ENCODE results near the gene MYH14. TPM values are rescaled to one million over a fixed set of nuclear protein-coding genes. Genes with fewer than 3 reads are reported as not detected.

Gene MYH14
- total and polyA plus RNA-seq, 10 of the 15 experiments (the other 5 are each of a cell fraction or from before 2014, with no cell fraction given): 0.06 to 0.69 (median 0.15) TPM; not detected in 4

DNA sequence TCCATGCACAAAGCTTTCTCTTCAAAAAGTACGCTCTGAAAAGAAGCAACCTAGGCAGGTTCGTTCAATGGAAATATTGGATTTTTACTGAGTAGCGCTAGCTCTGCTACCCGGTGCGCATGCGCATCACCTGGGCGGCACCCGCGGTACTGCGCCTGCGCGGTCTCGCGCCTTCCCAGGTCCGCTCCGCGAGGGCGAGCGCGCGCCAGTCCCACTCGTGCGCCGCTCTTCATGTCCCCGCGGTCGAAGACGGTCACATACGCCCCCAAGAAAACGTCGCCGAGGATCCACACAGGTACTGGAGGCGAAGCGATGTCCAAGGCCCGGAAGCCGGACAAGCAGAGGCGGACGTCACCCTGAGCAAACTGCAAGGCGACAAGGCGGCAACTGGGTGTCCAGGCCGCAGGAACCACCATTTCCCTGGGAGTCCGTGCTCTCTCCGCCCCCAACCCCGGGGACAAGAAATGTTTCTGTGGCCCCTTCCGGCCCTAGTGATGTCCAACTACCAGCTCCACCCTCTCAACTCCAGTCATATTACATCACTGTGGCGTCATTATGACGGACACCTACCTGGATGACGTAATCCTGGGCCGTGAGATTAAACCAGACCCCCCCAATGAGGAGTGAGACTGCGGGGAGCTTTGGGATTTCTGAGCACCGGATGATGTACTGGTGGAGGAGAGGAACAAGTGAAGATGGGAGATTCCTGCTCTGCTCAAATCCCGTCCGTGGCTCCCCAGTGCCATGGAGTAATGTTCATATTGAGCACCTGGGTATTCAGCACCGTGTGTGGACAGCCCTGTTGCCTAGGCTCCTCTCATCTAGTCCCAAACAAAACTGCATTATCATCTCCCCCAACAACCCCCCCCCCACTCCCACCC, 130.6 kb downstream of the MYH14 start (continued):
- TF ChIP-seq, protein P1, sequence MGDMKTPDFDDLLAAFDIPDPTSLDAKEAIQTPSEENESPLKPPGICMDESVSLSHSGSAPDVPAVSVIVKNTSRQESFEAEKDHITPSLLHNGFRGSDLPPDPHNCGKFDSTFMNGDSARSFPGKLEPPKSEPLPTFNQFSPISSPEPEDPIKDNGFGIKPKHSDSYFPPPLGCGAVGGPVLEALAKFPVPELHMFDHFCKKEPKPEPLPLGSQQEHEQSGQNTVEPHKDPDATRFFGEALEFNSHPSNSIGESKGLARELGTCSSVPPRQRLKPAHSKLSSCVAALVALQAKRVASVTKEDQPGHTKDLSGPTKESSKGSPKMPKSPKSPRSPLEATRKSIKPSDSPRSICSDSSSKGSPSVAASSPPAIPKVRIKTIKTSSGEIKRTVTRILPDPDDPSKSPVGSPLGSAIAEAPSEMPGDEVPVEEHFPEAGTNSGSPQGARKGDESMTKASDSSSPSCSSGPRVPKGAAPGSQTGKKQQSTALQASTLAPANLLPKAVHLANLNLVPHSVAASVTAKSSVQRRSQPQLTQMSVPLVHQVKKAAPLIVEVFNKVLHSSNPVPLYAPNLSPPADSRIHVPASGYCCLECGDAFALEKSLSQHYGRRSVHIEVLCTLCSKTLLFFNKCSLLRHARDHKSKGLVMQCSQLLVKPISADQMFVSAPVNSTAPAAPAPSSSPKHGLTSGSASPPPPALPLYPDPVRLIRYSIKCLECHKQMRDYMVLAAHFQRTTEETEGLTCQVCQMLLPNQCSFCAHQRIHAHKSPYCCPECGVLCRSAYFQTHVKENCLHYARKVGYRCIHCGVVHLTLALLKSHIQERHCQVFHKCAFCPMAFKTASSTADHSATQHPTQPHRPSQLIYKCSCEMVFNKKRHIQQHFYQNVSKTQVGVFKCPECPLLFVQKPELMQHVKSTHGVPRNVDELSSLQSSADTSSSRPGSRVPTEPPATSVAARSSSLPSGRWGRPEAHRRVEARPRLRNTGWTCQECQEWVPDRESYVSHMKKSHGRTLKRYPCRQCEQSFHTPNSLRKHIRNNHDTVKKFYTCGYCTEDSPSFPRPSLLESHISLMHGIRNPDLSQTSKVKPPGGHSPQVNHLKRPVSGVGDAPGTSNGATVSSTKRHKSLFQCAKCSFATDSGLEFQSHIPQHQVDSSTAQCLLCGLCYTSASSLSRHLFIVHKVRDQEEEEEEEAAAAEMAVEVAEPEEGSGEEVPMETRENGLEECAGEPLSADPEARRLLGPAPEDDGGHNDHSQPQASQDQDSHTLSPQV (IDR thresholded peaks at IDR 0.05): no peak
- TF ChIP-seq EGR1 (IDR thresholded peaks at IDR 0.05; ENCODE audit: borderline replicate concordance in 1 of 2, low read depth in 2 of 2, low read length in 2 of 2) (no peak), POLR2AphosphoS2 (IDR thresholded peaks at IDR 0.05; ENCODE audit: low read depth, low read length) (peak; percentile 74), MEF2A (IDR thresholded peaks at IDR 0.05; ENCODE audit: insufficient read depth, low read depth, low read length) (no peak), MXI1 (IDR thresholded peaks at IDR 0.05; ENCODE audit: low read depth, low read length) (no peak), PML (IDR thresholded peaks at IDR 0.05; ENCODE audit: low read length) (peak; percentile 56), POU2F2 (IDR thresholded peaks at IDR 0.05; ENCODE audit: borderline replicate concordance, low read depth, low read length) (0 out of 3 replicates have a peak, but pooled peaks have one; percentile 2), TCF3 (IDR thresholded peaks at IDR 0.05; ENCODE audit: borderline replicate concordance, insufficient read depth, low read depth, low read length) (0 out of 2 replicates have a peak, but pooled peaks have one; percentile 6), SPI1 (IDR thresholded peaks at IDR 0.05; ENCODE audit: borderline replicate concordance, insufficient read depth, low read depth, low read length) (no peak), NRF1 (conservative IDR thresholded peaks at IDR 0.05; ENCODE audit: low read depth, low read length) (peak; percentile 89), SMAD5 (IDR thresholded peaks at IDR 0.05; ENCODE audit: low read depth) (peak; percentile 52; the same call in 1 of the 2 replicates), POLR2A (IDR thresholded peaks at IDR 0.05; ENCODE audit: low read depth, low read length) (peak; percentile 87), HCFC1 (IDR thresholded peaks at IDR 0.05; ENCODE audit: low read length) (no peak), DPF2 (IDR thresholded peaks at IDR 0.05) (no peak)
- TF ChIP-seq, protein P2, sequence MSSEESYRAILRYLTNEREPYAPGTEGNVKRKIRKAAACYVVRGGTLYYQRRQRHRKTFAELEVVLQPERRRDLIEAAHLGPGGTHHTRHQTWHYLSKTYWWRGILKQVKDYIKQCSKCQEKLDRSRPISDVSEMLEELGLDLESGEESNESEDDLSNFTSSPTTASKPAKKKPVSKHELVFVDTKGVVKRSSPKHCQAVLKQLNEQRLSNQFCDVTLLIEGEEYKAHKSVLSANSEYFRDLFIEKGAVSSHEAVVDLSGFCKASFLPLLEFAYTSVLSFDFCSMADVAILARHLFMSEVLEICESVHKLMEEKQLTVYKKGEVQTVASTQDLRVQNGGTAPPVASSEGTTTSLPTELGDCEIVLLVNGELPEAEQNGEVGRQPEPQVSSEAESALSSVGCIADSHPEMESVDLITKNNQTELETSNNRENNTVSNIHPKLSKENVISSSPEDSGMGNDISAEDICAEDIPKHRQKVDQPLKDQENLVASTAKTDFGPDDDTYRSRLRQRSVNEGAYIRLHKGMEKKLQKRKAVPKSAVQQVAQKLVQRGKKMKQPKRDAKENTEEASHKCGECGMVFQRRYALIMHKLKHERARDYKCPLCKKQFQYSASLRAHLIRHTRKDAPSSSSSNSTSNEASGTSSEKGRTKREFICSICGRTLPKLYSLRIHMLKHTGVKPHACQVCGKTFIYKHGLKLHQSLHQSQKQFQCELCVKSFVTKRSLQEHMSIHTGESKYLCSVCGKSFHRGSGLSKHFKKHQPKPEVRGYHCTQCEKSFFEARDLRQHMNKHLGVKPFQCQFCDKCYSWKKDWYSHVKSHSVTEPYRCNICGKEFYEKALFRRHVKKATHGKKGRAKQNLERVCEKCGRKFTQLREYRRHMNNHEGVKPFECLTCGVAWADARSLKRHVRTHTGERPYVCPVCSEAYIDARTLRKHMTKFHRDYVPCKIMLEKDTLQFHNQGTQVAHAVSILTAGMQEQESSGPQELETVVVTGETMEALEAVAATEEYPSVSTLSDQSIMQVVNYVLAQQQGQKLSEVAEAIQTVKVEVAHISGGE (CRISPR knock-in tag; IDR thresholded peaks at IDR 0.05): no peak
- TF ChIP-seq, protein P3, sequence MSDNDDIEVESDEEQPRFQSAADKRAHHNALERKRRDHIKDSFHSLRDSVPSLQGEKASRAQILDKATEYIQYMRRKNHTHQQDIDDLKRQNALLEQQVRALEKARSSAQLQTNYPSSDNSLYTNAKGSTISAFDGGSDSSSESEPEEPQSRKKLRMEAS (IDR thresholded peaks at IDR 0.05; ENCODE audit: low read depth, low read length): peak; percentile 95
- TF ChIP-seq, protein P4, sequence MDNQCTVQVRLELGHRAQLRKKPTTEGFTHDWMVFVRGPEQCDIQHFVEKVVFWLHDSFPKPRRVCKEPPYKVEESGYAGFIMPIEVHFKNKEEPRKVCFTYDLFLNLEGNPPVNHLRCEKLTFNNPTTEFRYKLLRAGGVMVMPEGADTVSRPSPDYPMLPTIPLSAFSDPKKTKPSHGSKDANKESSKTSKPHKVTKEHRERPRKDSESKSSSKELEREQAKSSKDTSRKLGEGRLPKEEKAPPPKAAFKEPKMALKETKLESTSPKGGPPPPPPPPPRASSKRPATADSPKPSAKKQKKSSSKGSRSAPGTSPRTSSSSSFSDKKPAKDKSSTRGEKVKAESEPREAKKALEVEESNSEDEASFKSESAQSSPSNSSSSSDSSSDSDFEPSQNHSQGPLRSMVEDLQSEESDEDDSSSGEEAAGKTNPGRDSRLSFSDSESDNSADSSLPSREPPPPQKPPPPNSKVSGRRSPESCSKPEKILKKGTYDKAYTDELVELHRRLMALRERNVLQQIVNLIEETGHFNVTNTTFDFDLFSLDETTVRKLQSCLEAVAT (IDR thresholded peaks at IDR 0.05): peak; percentile 83
- TF ChIP-seq, protein P5, sequence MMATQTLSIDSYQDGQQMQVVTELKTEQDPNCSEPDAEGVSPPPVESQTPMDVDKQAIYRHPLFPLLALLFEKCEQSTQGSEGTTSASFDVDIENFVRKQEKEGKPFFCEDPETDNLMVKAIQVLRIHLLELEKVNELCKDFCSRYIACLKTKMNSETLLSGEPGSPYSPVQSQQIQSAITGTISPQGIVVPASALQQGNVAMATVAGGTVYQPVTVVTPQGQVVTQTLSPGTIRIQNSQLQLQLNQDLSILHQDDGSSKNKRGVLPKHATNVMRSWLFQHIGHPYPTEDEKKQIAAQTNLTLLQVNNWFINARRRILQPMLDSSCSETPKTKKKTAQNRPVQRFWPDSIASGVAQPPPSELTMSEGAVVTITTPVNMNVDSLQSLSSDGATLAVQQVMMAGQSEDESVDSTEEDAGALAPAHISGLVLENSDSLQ (IDR thresholded peaks at IDR 0.05): peak; percentile 59

Data from GM12878 (cell line).